Tibial nerve (tissue), 4 donors: Measurements from ENCODE around the gene PHLDB3.

ENCODE experiments used
- EP300 ChIP-seq, 2 donors: sonication (generic); formaldehyde crosslinking; IDR thresholded peaks; one replicate each; pipeline ENCODE4 v1.6.1; 2017; ENCODE audit warnings: antibody characterized with exemption in 2 of 2, mild to moderate bottlenecking in 1 of 2
- POLR2A ChIP-seq, 2 donors: fragments of 450-650 bp; IDR thresholded peaks; one replicate each; pipeline ENCODE4 v1.6.1; 2017; ENCODE audit warnings: antibody characterized with exemption in 2 of 2, mild to moderate bottlenecking in 2 of 2, moderate library complexity in 2 of 2
- TF ChIP-seq, protein P1 (sequence below), 5 experiments: fragments of 200-600 bp in 3 of 5; fragments of 450-650 bp in 2 of 5; sonication (generic) in 3 of 5; IDR thresholded peaks; one replicate each; pipeline ENCODE4 v1.5.1; 2016 to 2019; ENCODE audit warnings: antibody characterized with exemption in 5 of 5, mild to moderate bottlenecking in 3 of 5, moderate library complexity in 2 of 5

DNA sequence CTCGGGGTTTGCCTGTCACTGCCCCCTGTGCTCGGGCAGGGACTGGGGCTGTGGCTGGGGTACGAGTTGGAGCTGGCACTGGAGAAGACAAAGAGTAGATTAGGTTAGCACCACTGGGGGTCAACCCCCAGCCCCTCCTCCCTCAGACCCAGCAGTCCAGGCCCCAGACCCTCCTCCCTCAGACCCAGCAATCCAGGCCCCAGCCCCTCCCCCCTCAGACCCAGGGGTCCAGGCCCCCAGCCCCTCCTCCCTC is 47.6 kb upstream of the PHLDB3 start:
- TF ChIP-seq EP300 (IDR thresholded peaks at IDR 0.05) (no peak), POLR2A (IDR thresholded peaks at IDR 0.05) (no peak)
- TF ChIP-seq, protein P1, sequence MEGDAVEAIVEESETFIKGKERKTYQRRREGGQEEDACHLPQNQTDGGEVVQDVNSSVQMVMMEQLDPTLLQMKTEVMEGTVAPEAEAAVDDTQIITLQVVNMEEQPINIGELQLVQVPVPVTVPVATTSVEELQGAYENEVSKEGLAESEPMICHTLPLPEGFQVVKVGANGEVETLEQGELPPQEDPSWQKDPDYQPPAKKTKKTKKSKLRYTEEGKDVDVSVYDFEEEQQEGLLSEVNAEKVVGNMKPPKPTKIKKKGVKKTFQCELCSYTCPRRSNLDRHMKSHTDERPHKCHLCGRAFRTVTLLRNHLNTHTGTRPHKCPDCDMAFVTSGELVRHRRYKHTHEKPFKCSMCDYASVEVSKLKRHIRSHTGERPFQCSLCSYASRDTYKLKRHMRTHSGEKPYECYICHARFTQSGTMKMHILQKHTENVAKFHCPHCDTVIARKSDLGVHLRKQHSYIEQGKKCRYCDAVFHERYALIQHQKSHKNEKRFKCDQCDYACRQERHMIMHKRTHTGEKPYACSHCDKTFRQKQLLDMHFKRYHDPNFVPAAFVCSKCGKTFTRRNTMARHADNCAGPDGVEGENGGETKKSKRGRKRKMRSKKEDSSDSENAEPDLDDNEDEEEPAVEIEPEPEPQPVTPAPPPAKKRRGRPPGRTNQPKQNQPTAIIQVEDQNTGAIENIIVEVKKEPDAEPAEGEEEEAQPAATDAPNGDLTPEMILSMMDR (IDR thresholded peaks at IDR 0.05): no peak
